ENCODE results near the gene TWIST2.

TWIST2 gene

GRCh38 chr2:238857959-238858358 is 10.1 kb downstream of the TWIST2 start:
- no peak for DNase-seq

DNA sequence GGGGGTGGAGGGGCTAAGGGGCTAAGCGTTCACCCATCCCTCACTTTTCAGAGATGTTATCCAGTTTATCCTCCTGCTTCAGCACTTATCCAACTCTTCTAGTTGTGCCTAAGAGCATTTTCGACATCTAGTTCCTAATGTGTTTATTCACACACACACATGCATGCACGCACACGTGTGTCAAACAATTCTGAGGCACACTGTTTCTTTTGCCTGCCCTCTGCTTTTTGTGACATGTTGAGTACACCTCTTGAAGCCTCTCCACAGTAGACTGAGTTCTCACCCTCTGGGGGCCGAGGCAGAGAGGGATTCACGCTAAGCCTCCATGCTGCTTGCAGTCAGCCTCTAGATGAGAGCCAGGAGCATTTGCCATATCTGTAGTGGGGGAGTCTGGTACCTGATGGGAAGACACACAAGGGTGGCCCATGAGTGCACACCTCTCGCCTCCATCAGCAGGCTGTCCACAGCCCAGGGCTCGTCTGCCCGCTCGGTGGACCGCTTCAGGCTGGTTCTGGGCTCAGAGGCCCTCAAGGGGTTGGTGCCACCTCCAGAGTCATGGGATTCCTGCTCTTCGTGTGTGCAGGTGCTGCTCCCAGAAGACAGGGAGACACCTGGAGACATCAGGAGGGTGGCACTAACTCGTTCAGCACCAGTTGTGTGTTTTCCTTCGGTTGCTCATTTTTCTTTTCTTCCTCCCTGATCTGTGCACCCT is 11.9 kb downstream of the TWIST2 start:
- no peak for DNase-seq

DNA sequence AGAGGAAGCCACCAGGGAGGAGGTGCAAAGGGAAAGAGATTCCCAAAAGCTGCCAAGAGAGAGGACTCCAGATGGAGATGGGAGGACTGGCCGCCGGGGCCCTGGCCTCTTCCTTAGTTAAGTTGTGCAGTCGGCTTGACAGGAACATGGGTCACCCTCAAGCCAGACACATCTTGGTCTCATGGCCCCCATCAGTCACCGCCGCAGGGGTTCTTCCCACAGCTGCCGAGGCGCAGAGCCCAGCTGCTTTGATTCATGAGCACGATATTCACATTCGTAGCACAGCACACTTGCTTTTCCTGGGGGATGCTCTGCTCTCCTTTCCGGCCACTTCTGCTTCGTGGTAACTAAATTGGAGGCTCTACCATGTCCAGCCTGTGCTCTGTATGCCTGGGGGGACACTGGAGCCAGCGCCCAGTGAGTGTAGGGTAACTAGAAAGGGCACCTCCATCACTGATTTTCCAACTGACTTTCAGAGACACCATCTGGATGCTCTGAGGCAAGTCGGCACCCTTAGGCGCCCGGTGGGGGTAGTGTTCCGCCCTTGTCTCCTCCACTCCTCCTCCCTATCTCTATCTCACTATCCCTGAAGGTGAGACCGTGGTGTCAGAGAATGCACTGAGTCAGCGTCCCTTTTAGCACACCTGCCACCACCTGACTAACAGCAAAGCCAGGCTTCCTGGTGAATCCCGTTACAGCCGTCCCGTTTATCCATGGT is 13.3 kb downstream of the TWIST2 start:
- DNase-seq: no peak

GRCh38 chr2:238861766-238862315 is 14.0 kb downstream of the TWIST2 start:
- no peak for DNase-seq

DNA sequence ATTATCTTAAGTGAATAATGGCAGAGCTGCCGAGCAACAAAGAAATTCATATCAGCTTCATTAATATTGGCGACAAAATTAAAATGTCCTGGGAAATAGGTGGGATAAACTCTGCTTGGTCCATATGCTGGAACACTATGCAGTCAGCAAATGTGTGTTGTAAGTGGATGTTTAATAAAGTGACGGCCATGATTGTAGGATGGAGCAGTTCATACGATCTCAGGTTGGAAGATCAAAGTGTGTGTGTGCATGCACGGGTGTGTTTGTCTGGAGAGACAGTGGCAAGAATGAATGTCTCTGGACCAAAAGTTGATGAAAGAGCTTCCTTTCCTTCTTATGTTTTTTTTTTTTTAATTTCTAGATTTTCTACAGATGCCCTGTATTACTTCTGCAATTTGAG is 14.8 kb downstream of the TWIST2 start:
- DNase-seq: no peak

DNA sequence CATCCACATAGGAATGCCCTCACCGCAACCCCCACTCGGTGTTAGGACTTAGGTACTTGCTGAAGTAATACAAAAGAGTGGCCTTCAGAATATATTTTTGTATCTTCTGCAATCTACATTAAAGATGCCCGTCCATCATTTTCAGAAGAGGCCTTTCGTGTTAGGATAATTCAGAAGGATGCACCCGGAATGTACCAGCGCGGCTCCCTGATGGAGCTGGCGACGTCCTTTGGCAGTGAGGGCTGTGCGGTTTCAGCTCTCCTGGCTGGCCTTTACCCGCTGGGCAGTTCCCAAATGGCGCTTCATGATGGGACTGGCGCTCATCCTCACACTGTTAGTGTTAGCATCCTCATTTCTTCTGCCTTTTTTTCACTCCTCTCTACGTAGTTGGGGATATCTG is 15.3 kb downstream of the TWIST2 start:
- no peak for DNase-seq

GRCh38 chr2:238863749-238864206 is 15.9 kb downstream of the TWIST2 start:
- DNase-seq: no peak

DNA sequence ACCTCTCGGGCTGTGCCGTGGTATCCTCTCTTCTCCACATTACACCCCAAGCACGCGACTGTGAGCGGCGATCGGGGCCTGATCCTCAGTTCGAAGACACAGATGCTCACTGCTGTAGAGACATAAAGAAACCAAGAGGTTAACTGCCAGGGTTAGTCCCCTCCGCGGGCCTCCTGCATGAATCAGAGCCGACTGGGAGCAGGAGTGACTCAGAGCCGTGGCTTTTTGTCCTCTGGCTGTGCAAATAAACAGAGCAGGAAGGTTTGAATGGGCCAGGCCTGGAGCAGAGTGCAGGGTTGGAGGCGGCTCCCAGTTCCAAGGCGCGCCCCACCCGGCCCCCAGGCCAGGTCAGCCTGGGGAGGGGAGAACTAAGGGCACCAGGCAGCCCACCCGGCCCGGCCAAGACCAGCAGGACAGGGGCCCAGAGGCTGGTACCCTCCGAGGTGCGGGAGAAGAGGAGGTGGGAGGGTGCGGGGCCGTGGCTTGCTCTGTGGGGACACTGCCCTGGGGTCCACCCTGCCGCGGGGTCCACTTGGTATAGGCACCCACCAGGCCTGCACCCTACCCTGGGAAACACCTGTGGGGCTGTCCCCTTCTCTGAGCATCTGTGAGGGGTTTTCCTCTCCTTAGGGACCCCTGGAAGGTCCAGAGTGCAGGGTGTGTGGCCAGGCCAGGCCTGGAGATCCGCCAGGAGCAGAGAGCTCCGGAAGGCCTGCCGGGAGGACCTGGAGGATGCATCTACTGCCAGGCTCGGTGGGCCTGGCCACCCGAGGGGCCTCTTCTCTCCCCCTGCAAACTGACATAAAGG is 16.5 kb downstream of the TWIST2 start:
- DNase-seq: no peak

GRCh38 chr2:238865015-238865719 is 17.3 kb downstream of the TWIST2 start:
- no peak for DNase-seq

GRCh38 chr2:238865744-238866355 is 18.0 kb downstream of the TWIST2 start:
- DNase-seq: no peak

GRCh38 chr2:238866656-238867277 is 18.9 kb downstream of the TWIST2 start:
- no peak for DNase-seq

- no peak for DNase-seq
Observed at GRCh38 chr2:238868067-238868524, 20.2 kb downstream of the TWIST2 start.

GRCh38 chr2:238868616-238869292 is 20.9 kb downstream of the TWIST2 start:
- DNase-seq: no peak

- DNase-seq: no peak
Observed at GRCh38 chr2:238869293-238870124, 21.6 kb downstream of the TWIST2 start.

DNA sequence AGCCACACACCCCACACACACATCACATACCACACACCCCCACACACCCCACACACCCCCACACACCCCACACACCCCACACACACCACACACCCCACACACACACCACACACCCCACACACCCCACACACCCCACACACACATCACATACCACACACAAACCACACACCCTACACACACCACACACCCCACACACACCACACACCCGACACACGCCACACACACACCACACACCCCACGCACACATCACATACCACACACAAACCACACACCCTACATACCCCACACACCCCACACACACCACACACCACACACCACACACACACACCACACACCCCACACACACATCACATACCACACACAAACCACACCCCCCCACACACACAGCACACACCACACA is 22.4 kb downstream of the TWIST2 start:
- DNase-seq: no peak

DNA sequence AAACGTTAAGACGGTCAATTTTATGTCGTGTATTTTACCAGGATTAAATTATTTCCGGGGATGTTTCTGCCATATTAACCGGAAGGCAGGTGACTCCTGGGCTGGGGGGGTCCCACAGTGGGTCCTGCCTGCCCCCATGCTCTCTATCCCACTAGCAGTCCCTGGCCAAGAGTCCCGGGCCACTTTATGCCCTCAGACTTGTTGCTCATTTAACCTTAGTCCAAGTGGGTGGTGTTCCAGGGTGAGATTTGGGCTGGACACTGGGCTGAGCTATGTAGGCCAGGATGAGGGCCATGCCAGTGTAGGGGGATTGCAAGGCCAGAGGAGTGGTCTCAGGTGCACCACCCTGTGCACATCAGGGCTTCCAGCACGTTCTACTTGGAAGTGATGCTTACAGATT is 24.1 kb downstream of the TWIST2 start:
- DNase-seq: no peak

DNA sequence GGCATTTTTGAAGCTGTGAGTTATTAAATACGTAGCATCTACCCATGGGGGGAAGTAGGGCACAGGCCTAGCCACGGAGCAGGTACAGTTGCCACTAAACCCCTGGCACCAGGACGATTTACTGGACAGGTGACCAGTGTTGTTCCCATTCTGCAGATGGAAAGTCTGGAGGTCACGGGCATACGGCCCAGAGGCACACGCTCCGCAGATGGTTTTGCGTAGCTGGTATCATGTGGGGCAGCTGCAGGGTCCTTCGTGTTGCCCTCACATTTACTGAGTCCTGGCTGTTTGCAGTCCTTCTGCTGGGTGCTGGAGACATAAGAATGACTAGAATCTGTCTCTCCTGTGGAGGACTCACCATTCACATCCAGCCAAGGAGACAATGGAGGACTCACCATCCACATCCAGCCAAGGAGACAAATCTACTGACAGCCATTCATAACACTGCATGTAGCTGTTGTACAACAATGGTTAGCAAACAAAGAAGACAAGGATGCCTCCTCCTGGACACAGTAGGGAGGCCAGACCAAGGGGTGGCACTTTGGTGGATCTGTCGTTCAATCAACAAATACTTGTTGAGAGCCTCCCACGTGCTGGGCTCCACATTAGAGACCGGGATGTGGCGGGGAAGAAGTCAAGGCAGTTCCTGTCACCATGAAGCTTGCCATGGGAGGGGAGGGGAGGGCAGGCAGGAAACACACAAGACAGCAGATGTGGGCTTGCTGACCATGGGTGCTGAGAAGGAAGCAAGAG is 24.9 kb downstream of the TWIST2 start:
- DNase-seq: no peak

GRCh38 chr2:238873381-238873801 is 25.5 kb downstream of the TWIST2 start:
- DNase-seq: no peak

- DNase-seq: no peak
Observed at GRCh38 chr2:238873841-238874240, 26.0 kb downstream of the TWIST2 start.

All from CD4-positive, alpha-beta T cell treated with Interleukin-15 for 1 hour (primary cell).